ENCODE measurements around the gene RAI14.

DNA sequence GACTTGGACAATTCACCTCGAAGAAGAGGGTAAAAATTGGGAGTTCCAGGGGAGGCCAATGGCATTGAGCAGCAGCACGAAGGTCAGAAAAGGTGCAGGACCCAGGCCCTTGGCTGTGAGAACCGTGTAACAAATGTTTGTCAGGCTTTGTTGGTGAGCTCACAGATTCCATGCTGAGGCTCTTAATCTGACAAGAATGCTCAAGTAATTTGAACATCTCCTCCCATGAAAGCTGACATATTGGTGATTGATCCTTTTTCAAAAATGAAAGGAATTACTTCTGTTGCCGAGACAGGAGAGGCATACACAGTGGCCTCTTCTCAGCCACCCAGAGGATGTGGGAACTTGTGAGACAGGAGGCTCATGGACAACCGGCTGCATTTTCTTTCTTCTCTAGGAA is 11.6 kb downstream of the RAI14 start:
- TF ChIP-seq POLR2A (IDR thresholded peaks at IDR 0.05) (no peak), CTCF (IDR thresholded peaks at IDR 0.05) (no peak), POLR2AphosphoS5 (IDR thresholded peaks at IDR 0.05) (no peak)
